IMR-90 (cell line): ENCODE data around the gene NFYC.

Experiments
- CEBPB ChIP-seq: IDR thresholded peaks from 2 replicates; pipeline ENCODE4 v1.6.1; 2012; ENCODE audit warnings: low read depth, low read length, improper control_type of control experiment
- CTCF ChIP-seq: conservative IDR thresholded peaks from 2 replicates; pipeline ENCODE4 v1.5.1; 2012; ENCODE audit warnings: mild to moderate bottlenecking, low read depth, low read length, improper control_type of control experiment
- FOS ChIP-seq: fragments of 150-350 bp; IDR thresholded peaks from 2 replicates; pipeline ENCODE4 v1.6.1; 2016; ENCODE audit warnings: low read depth, low read length
- MAFK ChIP-seq: IDR thresholded peaks from 2 replicates; pipeline ENCODE4 v1.6.1; 2012; ENCODE audit warnings: low read depth, low read length, improper control_type of control experiment
- MAZ ChIP-seq: IDR thresholded peaks from 2 replicates; pipeline ENCODE4 v1.6.1; 2012; ENCODE audit warnings: low read depth, mild to moderate bottlenecking, low read length, improper control_type of control experiment, moderate library complexity, borderline replicate concordance
- MXI1 ChIP-seq: IDR thresholded peaks from 2 replicates; pipeline ENCODE4 v1.6.1; 2012; ENCODE audit warnings: low read depth, mild to moderate bottlenecking, low read length, moderate library complexity, borderline replicate concordance
- POLR2A ChIP-seq: IDR thresholded peaks from 2 replicates; pipeline ENCODE4 v1.6.1; 2012; ENCODE audit warnings: mild to moderate bottlenecking, low read depth, low read length
- SMC3 ChIP-seq: fragments of 150-350 bp; IDR thresholded peaks from 2 replicates; pipeline ENCODE4 v1.6.1; 2016; ENCODE audit warnings: low read depth, mild to moderate bottlenecking, antibody characterized with exemption, low read length, moderate library complexity
- USF2 ChIP-seq: fragments of 150-350 bp; IDR thresholded peaks from 2 replicates; pipeline ENCODE4 v1.6.1; 2017; ENCODE audit warnings: mild to moderate bottlenecking, antibody characterized with exemption, low read length, low read depth

- TF ChIP-seq POLR2A: no peak
- TF ChIP-seq CTCF: no peak
- TF ChIP-seq SMC3: no peak
- no peak for TF ChIP-seq FOS
- TF ChIP-seq MXI1: no peak
- TF ChIP-seq MAZ: no peak
- TF ChIP-seq MAFK: no peak
- TF ChIP-seq USF2: no peak
- no peak for TF ChIP-seq CEBPB
Observed at GRCh38 chr1:40763742-40764532, 72.4 kb downstream of the NFYC start.
